Cortex of kidney (tissue), 1 donor: Measurements from ENCODE around the gene PRRG2.

Experiments
- DNase-seq: peaks from one replicate; lab custom pipeline; 2025; lab: John Stamatoyannopoulos, UW

The PRRG2 gene

GRCh38 chr19:49640113-49640898, 59.2 kb downstream of the PRRG2 start, which contains the start of gene RRAS:
Gene RRAS, minus strand, starts transcription at chr19:49640143. Its CDS starts 45 bp downstream, at chr19:49640098.
- DNase-seq, result peak; percentile 93
